Epithelial cell of alveolus of lung (primary cell): ENCODE measurements around the gene GABRA1. TPM values are rescaled to one million over a fixed set of nuclear protein-coding genes. Genes with fewer than 3 reads are reported as not detected.

Experiments
- total RNA-seq: library from RNA; depleted of rRNA; stranded (reverse); fragments of >200 nt; gene quantifications from 2 replicates; pipeline ENCODE4 v1.2.1, GENCODE V29; 2015

GABRA1 gene
- total RNA-seq = not detected in 2 replicates

GRCh38 chr5:161847941-161848391 is at the start of gene GABRA1:
GABRA1 (plus strand) TSS chr5:161848120; CDS start chr5:161850811, 2,691 bp downstream.

Other genes starting within 250 kb of the GABRA1 start
- not detected in 2 replicates for gene GABRA6, start 162.4 kb upstream of the GABRA1 start, total RNA-seq
- gene GABRG2, start 219.7 kb downstream of the GABRA1 start, total RNA-seq = not detected in 2 replicates